H9 (cell line): ENCODE data around the gene TMCC1. TPM values are rescaled to one million over a fixed set of nuclear protein-coding genes. Genes with fewer than 3 reads are reported as not detected.

Source experiments
- DNase-seq: peaks from one replicate; pipeline ENCODE4 v3.0.0-alpha.2; 2017
- H2AFZ ChIP-seq: one replicate; pipeline ENCODE4 v1.6.1; 2013; ENCODE audit warnings: mild to moderate bottlenecking, low read length, control low read depth, moderate library complexity
- H2AK5ac ChIP-seq: 2 replicates; pipeline ENCODE4 v1.6.1; 2013; ENCODE audit warnings: low read length, control low read depth, mixed read lengths; ENCODE audit not compliant: insufficient read length
- H2BK120ac ChIP-seq: one replicate; pipeline ENCODE4 v1.6.1; 2013; ENCODE audit warnings: low read depth, mild to moderate bottlenecking, low read length, control low read depth, inconsistent platforms; ENCODE audit not compliant: poor library complexity, severe bottlenecking
- H2BK12ac ChIP-seq: 2 replicates; pipeline ENCODE4 v1.6.1; 2013; ENCODE audit warnings: low read length, control low read depth, mixed read lengths, low read depth; ENCODE audit not compliant: insufficient read length
- H2BK15ac ChIP-seq: 2 replicates; pipeline ENCODE4 v1.6.1; 2013; ENCODE audit warnings: low read depth, low read length, control low read depth
- H2BK20ac ChIP-seq: one replicate; pipeline ENCODE4 v1.6.1; 2013; ENCODE audit warnings: low read depth, mild to moderate bottlenecking, low read length, control low read depth, inconsistent platforms; ENCODE audit not compliant: poor library complexity, severe bottlenecking
- H2BK5ac ChIP-seq: 2 replicates; pipeline ENCODE4 v1.6.1; 2013; ENCODE audit warnings: low read length, control low read depth, mixed read lengths; ENCODE audit not compliant: insufficient read length
- H3K14ac ChIP-seq: 2 replicates; pipeline ENCODE4 v1.6.1; 2013; ENCODE audit warnings: low read length, control low read depth; ENCODE audit not compliant: insufficient read depth
- H3K18ac ChIP-seq: 2 replicates; pipeline ENCODE4 v1.6.1; 2013; ENCODE audit warnings: low read depth, mild to moderate bottlenecking, mixed read lengths, low read length, control low read depth; ENCODE audit not compliant: insufficient read length
- H3K23ac ChIP-seq: 2 replicates; pipeline ENCODE4 v1.6.1; 2013; ENCODE audit warnings: low read length, control low read depth, mixed read lengths, low read depth; ENCODE audit not compliant: insufficient read length
- H3K23me2 ChIP-seq: 2 replicates; pipeline ENCODE4 v1.6.1; 2013; ENCODE audit warnings: low read depth, mild to moderate bottlenecking, mixed read lengths, low read length, control low read depth; ENCODE audit not compliant: insufficient read length, poor library complexity, severe bottlenecking
- H3K27ac ChIP-seq: 2 replicates; pipeline ENCODE4 v1.5.1; 2013; ENCODE audit warnings: low read length, control low read depth, mixed read lengths, low read depth; ENCODE audit not compliant: insufficient read length
- H3K27me3 ChIP-seq: 2 replicates; pipeline ENCODE4 v1.6.1; 2013; ENCODE audit warnings: low read length, control low read depth, inconsistent platforms; ENCODE audit not compliant: insufficient read depth
- H3K4ac ChIP-seq: 2 replicates; pipeline ENCODE4 v1.6.1; 2013; ENCODE audit warnings: low read depth, mild to moderate bottlenecking, control low read depth, inconsistent platforms, low read length, moderate library complexity
- H3K4me1 ChIP-seq: 2 replicates; pipeline ENCODE4 v1.6.1; 2013; ENCODE audit warnings: low read length, control low read depth, inconsistent platforms; ENCODE audit not compliant: insufficient read depth
- H3K4me2 ChIP-seq: 2 replicates; pipeline ENCODE4 v1.6.1; 2013; ENCODE audit warnings: low read length, control low read depth, mixed read lengths; ENCODE audit not compliant: insufficient read length, insufficient read depth
- H3K56ac ChIP-seq: 2 replicates; pipeline ENCODE4 v1.6.1; 2013; ENCODE audit warnings: low read depth, mild to moderate bottlenecking, mixed read lengths, low read length, control low read depth; ENCODE audit not compliant: insufficient read length
- H3K79me1 ChIP-seq: 2 replicates; pipeline ENCODE4 v1.6.1; 2013; ENCODE audit warnings: low read depth, mild to moderate bottlenecking, moderate library complexity, low read length, control low read depth, inconsistent platforms; ENCODE audit not compliant: insufficient read depth, poor library complexity, severe bottlenecking
- H3K79me2 ChIP-seq: 2 replicates; pipeline ENCODE4 v1.6.1; 2013; ENCODE audit warnings: low read length, control low read depth, inconsistent platforms; ENCODE audit not compliant: insufficient read depth
- H3K9ac ChIP-seq: 2 replicates; pipeline ENCODE4 v1.6.1; 2013; ENCODE audit warnings: low read length, control low read depth, mixed read lengths; ENCODE audit not compliant: insufficient read length; ENCODE audit errors: extremely low read depth
- H3K9me3 ChIP-seq: one replicate; pipeline ENCODE4 v1.6.1; 2013; ENCODE audit warnings: low read depth, low read length, inconsistent platforms; ENCODE audit not compliant: control insufficient read depth
- H3T11ph ChIP-seq: one replicate; pipeline ENCODE4 v1.6.1; 2013; ENCODE audit warnings: mild to moderate bottlenecking, low read length, control low read depth, inconsistent platforms
- H4K20me1 ChIP-seq: one replicate; pipeline ENCODE4 v1.6.1; 2013; ENCODE audit not compliant: control insufficient read depth, insufficient read length, insufficient read depth
- H4K5ac ChIP-seq: 2 replicates; pipeline ENCODE4 v1.6.1; 2013; ENCODE audit warnings: low read depth, mild to moderate bottlenecking, mixed read lengths, low read length, control low read depth; ENCODE audit not compliant: insufficient read length
- H4K8ac ChIP-seq: replicated peaks from 2 replicates; pipeline ENCODE4 v1.6.1; 2013; ENCODE audit warnings: low read length, control low read depth, mixed read lengths, low read depth; ENCODE audit not compliant: insufficient read length
- H4K91ac ChIP-seq: 2 replicates; pipeline ENCODE4 v1.6.1; 2013; ENCODE audit warnings: low read depth, mild to moderate bottlenecking, moderate library complexity, mixed read lengths, low read length, control low read depth; ENCODE audit not compliant: insufficient read length
- H3K27ac Mint-ChIP-seq, 3 experiments: 2 replicates in 2 of 3; 3 replicates in 1 of 3; pipeline ENCODE4 v1.8.0; 2020 to 2021; ENCODE audit warnings: mixed read lengths in 3 of 3, mild to moderate bottlenecking in 1 of 3, moderate library complexity in 1 of 3
- H3K27me3 Mint-ChIP-seq: 2 replicates; pipeline ENCODE4 v1.8.0; 2021; ENCODE audit warnings: low read depth, mild to moderate bottlenecking, moderate library complexity, mixed read lengths
- H3K36me3 Mint-ChIP-seq, 3 experiments: 2 replicates in 2 of 3; 3 replicates in 1 of 3; pipeline ENCODE4 v1.8.0; 2020 to 2021; ENCODE audit warnings: low read depth in 3 of 3, mixed read lengths in 3 of 3; ENCODE audit not compliant: insufficient read depth in 1 of 3
- H3K4me1 Mint-ChIP-seq, 2 experiments: 2 replicates each; pipeline ENCODE4 v1.8.0; 2020; ENCODE audit warnings: mixed read lengths in 2 of 2
- H3K4me3 Mint-ChIP-seq, 2 experiments: 2 replicates in 1 of 2; 3 replicates in 1 of 2; pipeline ENCODE4 v1.8.0; 2020 to 2021; ENCODE audit warnings: mild to moderate bottlenecking in 2 of 2, mixed read lengths in 2 of 2, moderate library complexity in 1 of 2
- H3K9me3 Mint-ChIP-seq, 2 experiments: 2 replicates in 1 of 2; 3 replicates in 1 of 2; pipeline ENCODE4 v1.8.0; 2020; ENCODE audit warnings: mild to moderate bottlenecking in 2 of 2, mixed read lengths in 2 of 2, moderate library complexity in 1 of 2
- CTCF ChIP-seq: fragments of 200-600 bp; sonication (generic); conservative IDR thresholded peaks from 3 replicates; pipeline ENCODE4 v1.8.0; 2021; ENCODE audit warnings: antibody characterized with exemption, mild to moderate bottlenecking
- total RNA-seq: library from RNA; stranded (reverse); gene quantifications from 2 replicates; pipeline ENCODE4 v1.2.1, GENCODE V29; 2021

TMCC1 gene
- total RNA-seq, 1 experiment from 2014 or later = 24.4 TPM

- H3K27ac ChIP-seq = no peak overlapping the region
Observed at GRCh38 chr3:129829640-129830039, 63.9 kb downstream of the TMCC1 start.

More at GRCh38 chr3:129829640-129830039, 63.9 kb downstream of the TMCC1 start:
- Histone ChIP-seq H3K9ac (no peak overlapping the region), H3K79me1 (peaks cover 7% of the 10 kb centered on the region), H2AK5ac (no peak overlapping the region), H3K14ac (no peak overlapping the region), H3K18ac (no peak overlapping the region), H3K4me2 (no peak overlapping the region), H2BK120ac (no peak overlapping the region), H3K23me2 (no peaks in the 10 kb centered on the region), H4K5ac (no peak overlapping the region), H3T11ph (no peak overlapping the region), H2AFZ (no peak overlapping the region), H3K56ac (no peak overlapping the region), H2BK20ac (no peak overlapping the region), H2BK15ac (no peak overlapping the region), H3K27me3 (no peaks in the 10 kb centered on the region), H3K4ac (no peak overlapping the region), H4K8ac (no peak overlapping the region), H4K91ac (no peak overlapping the region), H4K20me1 (no peaks in the 10 kb centered on the region), H3K79me2 (no peaks in the 10 kb centered on the region), H2BK12ac (no peak overlapping the region), H3K23ac (no peak overlapping the region), H3K4me1 (peaks cover 2% of the 10 kb centered on the region; the same call in 1 of the 2 replicates), H2BK5ac (no peak overlapping the region), H3K9me3 (no peaks in the 10 kb centered on the region)
- peak; percentile 80 for TF ChIP-seq CTCF
- peaks cover 4 to 6% of the 10 kb centered on the region in 2 experiments; a peak in 3 of 4 replicates for H3K4me1 Mint-ChIP-seq
- H3K27me3 Mint-ChIP-seq = no peaks in the 10 kb centered on the region
- H3K36me3 Mint-ChIP-seq = peaks cover 0 to 10% (median 0%) of the 10 kb centered on the region in 3 experiments; a peak in 2 of 7 replicates
- peak; percentile 39 for DNase-seq
- peak overlapping the region in 1 of 3 experiments; percentile 52; a peak in 1 of 7 replicates for H3K27ac Mint-ChIP-seq
- no peak overlapping the region for H3K4me3 Mint-ChIP-seq
- no peaks in the 10 kb centered on the region for H3K9me3 Mint-ChIP-seq
